HG03342 (cell line): ENCODE results near the gene ELFN1.

ENCODE experiments used
- ATAC-seq: cut with Tn5 transposase; IDR thresholded peaks from one replicate; pipeline ENCODE4 v1.9.1; 2021; ENCODE audit warnings: mild to moderate bottlenecking, moderate library complexity; ENCODE audit not compliant: unreplicated experiment

ELFN1 gene

DNA sequence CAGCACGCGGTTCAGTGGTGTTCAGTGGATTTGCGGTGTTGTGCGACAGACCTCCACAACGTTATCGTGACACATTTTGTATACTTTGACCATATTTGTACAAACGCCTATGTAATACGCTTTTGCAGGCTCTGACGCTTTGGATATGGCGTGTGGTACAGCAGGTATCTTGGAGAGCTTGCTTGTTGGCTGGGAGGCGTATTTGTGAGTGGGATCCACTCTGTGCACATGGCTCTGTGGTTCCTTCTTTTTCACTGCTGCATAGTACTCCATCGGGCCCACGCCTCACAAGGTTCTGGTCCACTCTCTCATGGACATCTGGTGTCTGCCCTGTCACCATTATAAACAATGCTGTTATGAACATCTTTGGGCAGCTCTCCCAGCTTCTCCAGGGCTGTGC is 53.2 kb downstream of the ELFN1 start:
- ATAC-seq, result no peak

GRCh38 chr7:1724118-1724910 is 54.2 kb downstream of the ELFN1 start:
- no peak for ATAC-seq

DNA sequence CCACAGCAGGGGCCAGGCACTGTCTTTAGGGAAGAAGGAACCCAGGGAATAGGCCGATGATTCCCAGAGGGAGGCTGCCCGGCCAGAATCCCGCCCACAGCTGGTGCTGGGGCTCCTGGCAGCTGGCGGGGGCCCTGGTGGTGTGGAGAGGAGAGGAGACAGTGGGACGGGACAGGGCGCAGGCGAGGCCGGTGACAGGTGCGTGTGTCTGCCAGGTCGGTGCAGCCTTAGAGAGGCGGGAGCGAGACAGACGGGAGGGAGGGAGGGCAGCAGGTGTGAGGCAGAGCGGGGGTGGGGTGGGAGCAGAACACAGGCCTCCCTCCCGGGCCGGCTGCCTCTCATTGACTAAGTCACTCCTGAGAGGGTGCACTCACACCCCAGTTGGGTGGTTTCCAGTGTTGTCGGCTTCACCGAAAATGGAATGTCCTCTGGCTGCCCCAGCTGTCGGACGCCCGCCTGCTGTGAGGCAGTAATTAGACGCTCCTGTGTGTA is 55.2 kb downstream of the ELFN1 start:
- no peak for ATAC-seq

GRCh38 chr7:1725766-1726630 is 55.9 kb downstream of the ELFN1 start:
- ATAC-seq, result no peak

- ATAC-seq, result no peak
These were observed 57.0 kb downstream of the ELFN1 start for GRCh38 chr7:1727079-1727478.

GRCh38 chr7:1727812-1728570 is 57.9 kb downstream of the ELFN1 start:
- no peak for ATAC-seq

DNA sequence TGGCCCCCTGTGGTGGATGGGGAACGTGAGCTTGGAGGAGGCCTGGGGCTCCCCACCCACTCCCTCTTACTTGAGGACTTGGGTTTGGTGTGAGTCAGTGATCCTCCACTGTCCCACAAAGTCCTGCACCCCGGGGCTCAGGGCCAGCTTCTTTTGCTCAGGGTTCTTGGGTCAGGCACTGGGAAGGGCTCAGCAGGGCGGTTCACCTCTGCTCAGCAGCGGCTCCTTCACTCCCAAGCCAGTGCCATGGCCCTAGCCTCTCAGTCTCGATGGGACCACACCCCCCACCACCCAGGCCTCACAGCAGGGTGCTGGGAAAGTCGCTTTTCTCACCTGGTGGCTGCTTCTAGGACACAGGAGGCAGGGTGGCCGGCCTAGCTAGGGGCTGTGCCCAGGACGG is 59.1 kb downstream of the ELFN1 start:
- no peak for ATAC-seq

GRCh38 chr7:1729773-1730172 is 59.7 kb downstream of the ELFN1 start:
- ATAC-seq, result no peak

GRCh38 chr7:1732072-1732471 is 62.0 kb downstream of the ELFN1 start:
- no peak for ATAC-seq

GRCh38 chr7:1732645-1733044 is 62.6 kb downstream of the ELFN1 start:
- ATAC-seq, result no peak

DNA sequence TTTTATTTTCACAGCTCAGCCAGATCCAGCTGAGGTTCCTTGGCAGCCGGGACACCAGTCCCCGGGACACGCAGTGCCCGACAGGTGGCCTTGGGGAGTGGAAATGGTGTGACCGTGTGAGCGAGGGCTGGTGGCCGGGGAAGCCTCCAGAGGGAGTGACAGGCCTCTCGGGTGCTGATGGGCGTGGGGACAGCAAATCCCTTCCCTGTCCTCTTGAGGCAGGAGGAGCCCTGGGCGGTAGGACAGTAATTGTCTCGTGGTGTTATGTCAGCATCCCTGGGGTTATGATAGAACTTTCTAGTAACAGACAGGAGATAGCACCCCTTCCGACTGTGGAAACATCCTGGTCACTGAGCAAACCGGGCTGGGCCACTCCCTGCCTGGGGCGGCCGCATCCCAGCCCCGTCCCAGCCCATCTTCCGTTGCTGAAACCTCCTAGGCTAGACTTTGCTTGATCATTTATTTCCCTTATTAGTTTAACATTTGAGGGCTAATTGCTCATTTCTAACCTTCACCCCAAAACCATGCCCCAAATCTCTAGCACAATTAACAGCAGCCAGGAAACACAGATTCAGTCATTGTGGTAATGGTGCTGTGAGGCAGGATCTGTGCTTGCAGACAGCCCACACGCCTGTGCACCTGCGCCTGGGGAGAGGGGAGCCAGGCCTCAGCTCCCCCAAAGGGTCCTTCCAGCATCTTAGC is 63.3 kb downstream of the ELFN1 start:
- no peak for ATAC-seq

GRCh38 chr7:1733908-1734730 is 64.0 kb downstream of the ELFN1 start:
- no peak for ATAC-seq

DNA sequence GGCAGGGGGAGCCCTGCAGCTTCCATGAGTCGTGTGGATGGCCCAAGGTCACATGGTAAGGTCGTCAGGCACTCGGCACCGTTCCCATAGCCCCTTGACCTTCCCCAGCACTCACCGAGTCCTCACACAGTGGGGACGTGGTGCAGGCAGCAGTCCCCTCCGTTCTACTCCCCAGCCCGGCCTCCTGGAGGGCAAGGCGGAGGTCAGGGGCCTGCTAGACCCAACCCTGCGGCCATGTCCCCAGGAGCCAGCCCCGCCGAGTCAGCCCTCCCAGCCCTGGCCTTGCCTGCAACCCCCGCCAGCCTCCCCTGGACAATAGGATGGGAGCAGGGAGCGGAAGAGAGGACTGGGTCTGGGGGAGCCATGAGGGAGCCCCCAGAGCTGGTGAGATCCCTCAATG is 65.2 kb downstream of the ELFN1 start:
- ATAC-seq, result no peak

GRCh38 chr7:1735806-1736483 is 65.9 kb downstream of the ELFN1 start:
- ATAC-seq, result no peak

GRCh38 chr7:1736484-1736817 is 66.4 kb downstream of the ELFN1 start:
- ATAC-seq, result no peak

GRCh38 chr7:1736830-1737229 is 66.8 kb downstream of the ELFN1 start:
- ATAC-seq, result no peak

GRCh38 chr7:1737523-1737922 is 67.4 kb downstream of the ELFN1 start:
- no peak for ATAC-seq

DNA sequence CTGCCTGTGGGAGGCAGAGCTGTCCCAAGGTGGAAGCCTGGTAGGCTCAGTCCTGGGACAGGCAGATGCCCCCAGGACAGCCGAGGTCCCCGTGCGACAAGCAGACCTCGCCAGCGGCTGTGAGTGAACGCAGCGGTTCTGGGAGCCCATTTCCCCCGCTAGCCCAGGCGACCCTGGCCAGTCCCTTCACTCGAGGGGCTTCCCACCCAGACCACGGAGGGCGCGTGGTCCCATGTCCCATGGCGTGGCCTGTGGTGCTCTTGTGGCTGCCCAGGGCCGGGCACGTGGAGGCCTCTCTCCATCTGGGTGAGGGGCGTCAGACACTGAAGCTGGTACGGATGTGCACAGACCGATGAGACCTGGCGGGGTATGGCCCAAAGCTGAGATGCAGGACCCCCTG is 67.9 kb downstream of the ELFN1 start:
- no peak for ATAC-seq

GRCh38 chr7:1738511-1738910 is 68.4 kb downstream of the ELFN1 start:
- no peak for ATAC-seq
